Neuronal stem cell (in vitro differentiated cells): ENCODE results near the gene RAB10.

Experiments
- DNase-seq: peaks from one replicate; pipeline ENCODE4 v3.0.0-alpha.2; 2013; ENCODE audit warnings: low spot score
- H2AFZ ChIP-seq: one replicate; pipeline ENCODE4 v1.6.1; 2013; ENCODE audit warnings: mild to moderate bottlenecking, low read length, inconsistent platforms
- H2AK5ac ChIP-seq: 2 replicates; pipeline ENCODE4 v1.6.1; 2013; ENCODE audit warnings: low read depth, mild to moderate bottlenecking, inconsistent platforms, low read length, moderate library complexity, mixed read lengths
- H2BK120ac ChIP-seq: 2 replicates; pipeline ENCODE4 v1.6.1; 2013; ENCODE audit warnings: low read depth, mild to moderate bottlenecking, inconsistent platforms, low read length, moderate library complexity, mixed read lengths
- H2BK12ac ChIP-seq: one replicate; pipeline ENCODE4 v1.6.1; 2013; ENCODE audit warnings: low read length, inconsistent platforms
- H2BK15ac ChIP-seq: 2 replicates; pipeline ENCODE4 v1.6.1; 2013; ENCODE audit warnings: mild to moderate bottlenecking, low read length, inconsistent platforms, mixed read lengths
- H2BK5ac ChIP-seq: one replicate; pipeline ENCODE4 v1.6.1; 2013; ENCODE audit warnings: inconsistent platforms, mild to moderate bottlenecking, low read length, moderate library complexity
- H3K14ac ChIP-seq: one replicate; pipeline ENCODE4 v1.6.1; 2013; ENCODE audit warnings: low read length, inconsistent platforms
- H3K18ac ChIP-seq: 2 replicates; pipeline ENCODE4 v1.6.1; 2013; ENCODE audit warnings: low read length, inconsistent platforms
- H3K23ac ChIP-seq: 2 replicates; pipeline ENCODE4 v1.6.1; 2013; ENCODE audit warnings: low read depth, mild to moderate bottlenecking, mixed read lengths, low read length, inconsistent platforms; ENCODE audit not compliant: poor library complexity
- H3K27ac ChIP-seq: replicated peaks from 3 replicates; pipeline ENCODE4 v1.5.1; 2013; ENCODE audit warnings: low read length, inconsistent platforms
- H3K27me3 ChIP-seq, 3 experiments: 2 replicates each; pipeline ENCODE4 v1.6.1; 2013; ENCODE audit warnings: low read length in 3 of 3, mild to moderate bottlenecking in 2 of 3, inconsistent platforms in 1 of 3, low read depth in 1 of 3, mixed read lengths in 1 of 3, moderate library complexity in 1 of 3; ENCODE audit not compliant: control insufficient read depth in 3 of 3, insufficient read depth in 3 of 3
- H3K36me3 ChIP-seq, 2 donors: replicated peaks in 1 of 2; 2 replicates each; pipeline ENCODE4 v1.6.1; 2013; ENCODE audit warnings: low read length in 2 of 2; ENCODE audit not compliant: control insufficient read depth in 2 of 2, insufficient read depth in 2 of 2
- H3K4ac ChIP-seq: 2 replicates; pipeline ENCODE4 v1.6.1; 2013; ENCODE audit warnings: inconsistent platforms, mild to moderate bottlenecking, low read length, moderate library complexity
- H3K4me1 ChIP-seq, 2 donors: 1 replicate in 1 of 2; 2 replicates in 1 of 2; pipeline ENCODE4 v1.6.1; 2013; ENCODE audit warnings: low read length in 2 of 2, low read depth in 1 of 2; ENCODE audit not compliant: control insufficient read depth in 2 of 2, insufficient read depth in 1 of 2
- H3K4me2 ChIP-seq: one replicate; pipeline ENCODE4 v1.6.1; 2013; ENCODE audit warnings: mild to moderate bottlenecking, low read length, inconsistent platforms; ENCODE audit not compliant: insufficient read depth, poor library complexity, severe bottlenecking
- H3K4me3 ChIP-seq, 2 donors: 2 replicates each; pipeline ENCODE4 v1.5.1; 2013; ENCODE audit warnings: low read length in 2 of 2, mild to moderate bottlenecking in 2 of 2, inconsistent platforms in 1 of 2, moderate library complexity in 1 of 2
- H3K79me1 ChIP-seq: one replicate; pipeline ENCODE4 v1.6.1; 2013; ENCODE audit warnings: low read depth, mild to moderate bottlenecking, inconsistent platforms, low read length, moderate library complexity
- H3K9ac ChIP-seq: one replicate; pipeline ENCODE4 v1.6.1; 2013; ENCODE audit warnings: mild to moderate bottlenecking, low read depth, low read length, inconsistent platforms; ENCODE audit not compliant: poor library complexity
- H3K9me3 ChIP-seq, 2 donors: replicated peaks in 1 of 2; 2 replicates each; pipeline versions ENCODE3 to v1.6.1; 2013; ENCODE audit warnings: low read length in 2 of 2, mild to moderate bottlenecking in 2 of 2, inconsistent platforms in 1 of 2, low read depth in 1 of 2, mixed read lengths in 1 of 2, moderate library complexity in 1 of 2; ENCODE audit not compliant: control insufficient read depth in 2 of 2, insufficient read depth in 1 of 2
- H4K8ac ChIP-seq: one replicate; pipeline ENCODE4 v1.6.1; 2013; ENCODE audit warnings: low read depth, mild to moderate bottlenecking, inconsistent platforms, low read length, moderate library complexity
- H4K91ac ChIP-seq: one replicate; pipeline ENCODE4 v1.6.1; 2013; ENCODE audit warnings: low read length, low read depth, mild to moderate bottlenecking, inconsistent platforms; ENCODE audit not compliant: poor library complexity
- WGBS, 2 donors: extraction: QIAGEN DNeasy Blood & Tissue Kit; methylation state at CpG; one replicate each; pipeline ENCODE4 v1.1.7; 2013; ENCODE audit warnings: missing lambda C conversion rate in 2 of 2, mixed read lengths in 1 of 2; ENCODE audit not compliant: insufficient read length in 2 of 2, insufficient replicate concordance in 1 of 2; ENCODE audit errors: extremely low coverage in 2 of 2; 5-methylcytosine and 5-hydroxymethylcytosine counted together

The RAB10 gene

GRCh38 chr2:26035090-26035743, 1.3 kb downstream of the RAB10 start:
- Histone ChIP-seq H3K4me1 (peaks cover 5 to 6% of the 10 kb centered on the region in 2 donors), H2BK12ac (no peak overlapping the region), H3K27me3 (no peaks in the 10 kb centered on the region), H3K14ac (no peak overlapping the region), H3K4ac (no peak overlapping the region), H3K79me1 (peaks cover 5% of the 10 kb centered on the region), H3K9me3 (no peaks in the 10 kb centered on the region), H2BK5ac (no peak overlapping the region), H4K91ac (no peak overlapping the region), H2BK120ac (no peak overlapping the region), H3K9ac (no peak overlapping the region), H3K4me3 (peak overlapping the region; percentile 63 to 98), H3K23ac (no peak overlapping the region), H3K27ac (no peak overlapping the region), H2AK5ac (no peak overlapping the region), H3K4me2 (peak overlapping the region; percentile 65), H4K8ac (no peak overlapping the region), H2BK15ac (no peak overlapping the region), H3K18ac (no peak overlapping the region), H3K36me3 (peaks cover 2 to 29% of the 10 kb centered on the region in 2 donors), H2AFZ (no peak overlapping the region)
- no peak for DNase-seq
- no CpG with 5 or more reads among the region's 12 CpGs for WGBS, 2 donors

DNA sequence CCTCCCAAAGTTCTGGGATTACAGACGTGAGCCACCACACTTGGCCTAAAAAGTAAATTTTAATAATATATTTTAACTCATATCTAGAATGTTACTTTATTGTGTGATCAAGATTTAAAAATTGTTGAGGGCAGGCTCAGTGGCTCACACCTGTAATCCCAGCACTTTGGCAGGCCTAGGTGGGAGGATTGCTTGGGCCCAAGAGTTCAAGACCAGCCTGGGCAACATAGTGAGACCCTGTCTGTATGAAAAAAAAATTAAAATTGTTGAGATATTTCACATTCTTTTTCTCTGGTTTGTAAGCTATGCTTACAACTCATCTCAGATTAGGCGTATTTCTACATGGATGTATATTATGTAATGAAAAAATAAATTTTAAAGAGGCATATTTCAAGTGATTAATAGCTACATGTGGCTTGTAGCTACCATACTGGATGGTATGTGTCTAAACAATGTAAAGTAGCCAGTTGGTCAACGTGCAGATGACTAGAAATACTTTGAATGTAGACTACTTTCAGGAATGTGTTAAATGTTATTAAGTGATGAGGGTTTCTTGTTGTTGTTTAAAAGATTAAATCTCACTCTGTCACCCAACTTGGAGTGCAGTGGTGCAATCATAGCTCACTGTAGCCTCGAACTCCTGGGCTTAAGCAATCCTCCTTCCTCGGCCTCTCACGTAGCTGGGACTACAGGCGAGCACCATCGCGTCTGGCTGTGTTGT, 5.9 kb downstream of the RAB10 start:
- Histone ChIP-seq H3K4me1 (peaks cover 3 to 4% of the 10 kb centered on the region in 2 donors), H3K27me3 (no peaks in the 10 kb centered on the region), H2AK5ac (no peak overlapping the region), H3K4me2 (no peak overlapping the region), H3K14ac (no peak overlapping the region), H3K79me1 (peaks cover 7% of the 10 kb centered on the region), H4K91ac (no peak overlapping the region), H2BK120ac (no peak overlapping the region), H3K9me3 (no peaks in the 10 kb centered on the region), H3K36me3 (peaks cover 2 to 57% of the 10 kb centered on the region in 2 donors), H2AFZ (no peak overlapping the region), H2BK5ac (no peak overlapping the region), H3K18ac (no peak overlapping the region), H3K27ac (no peak overlapping the region), H3K4me3 (no peak overlapping the region), H2BK15ac (no peak overlapping the region), H3K9ac (no peak overlapping the region), H4K8ac (no peak overlapping the region), H2BK12ac (no peak overlapping the region), H3K4ac (no peak overlapping the region), H3K23ac (no peak overlapping the region)
- WGBS, 2 donors, result no CpG with 5 or more reads among the region's 9 CpGs
- no peak for DNase-seq

GRCh38 chr2:26043109-26043508, 9.2 kb downstream of the RAB10 start:
- Histone ChIP-seq H3K4me1 (no peaks in the 10 kb centered on the region), H3K9me3 (peaks cover 0 to 2% of the 10 kb centered on the region in 2 donors), H3K79me1 (peaks cover 7% of the 10 kb centered on the region), H4K91ac (no peak overlapping the region), H3K4ac (no peak overlapping the region), H4K8ac (no peak overlapping the region), H2BK5ac (no peak overlapping the region), H2BK12ac (no peak overlapping the region), H3K27ac (no peak overlapping the region), H3K9ac (no peak overlapping the region), H3K4me3 (no peak overlapping the region), H3K23ac (no peak overlapping the region), H3K18ac (no peak overlapping the region), H2BK15ac (no peak overlapping the region), H2AK5ac (no peak overlapping the region), H3K14ac (no peak overlapping the region), H2AFZ (no peak overlapping the region), H3K4me2 (no peak overlapping the region), H3K36me3 (peaks cover 0 to 52% of the 10 kb centered on the region in 2 donors), H2BK120ac (no peak overlapping the region), H3K27me3 (no peaks in the 10 kb centered on the region)
- WGBS, 2 donors, result no CpG with 5 or more reads among the region's 5 CpGs
- no peak for DNase-seq

DNA sequence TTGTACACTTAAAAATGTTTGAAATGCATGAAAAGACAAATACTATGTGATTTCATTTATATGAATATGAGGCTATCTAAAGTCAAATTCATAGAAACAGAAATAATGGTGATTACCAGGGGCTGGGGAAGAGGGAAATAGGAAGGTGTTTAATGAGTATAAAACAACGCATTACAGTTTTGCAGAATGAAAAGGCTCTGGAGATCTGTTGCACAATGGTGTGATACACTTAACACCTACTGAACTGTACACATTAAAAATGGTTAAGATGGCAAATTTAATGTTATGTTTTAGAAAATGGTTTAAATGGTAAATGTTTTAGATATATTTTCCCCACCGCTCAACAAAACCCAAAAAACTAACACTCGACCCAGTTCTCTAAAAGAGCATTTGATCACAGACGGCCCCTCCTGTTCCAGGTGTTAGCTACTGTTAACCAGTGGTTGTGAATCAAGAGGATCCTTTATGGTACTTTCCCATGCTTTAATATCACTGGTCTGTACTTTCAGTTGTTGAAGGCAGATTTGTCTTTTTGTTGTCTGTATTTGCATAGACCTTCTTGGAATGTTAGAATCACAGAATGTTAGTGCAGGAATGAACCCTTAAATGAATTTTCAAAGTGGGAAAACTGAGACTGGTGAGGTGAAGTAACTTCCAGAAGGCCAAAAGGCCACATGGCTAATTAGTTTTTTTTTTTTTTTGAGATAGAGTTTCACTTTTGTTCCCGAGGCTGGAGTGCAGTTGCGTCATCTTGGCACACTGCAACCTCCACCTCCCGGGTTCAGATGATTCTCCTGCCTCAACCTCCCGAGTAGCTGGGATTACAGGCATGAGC, 10.2 kb downstream of the RAB10 start:
- H4K8ac ChIP-seq, result no peak overlapping the region
- no peak overlapping the region for H4K91ac ChIP-seq
- H3K36me3 ChIP-seq, result peaks cover 0 to 47% of the 10 kb centered on the region in 2 donors
- H2AFZ ChIP-seq, result no peak overlapping the region
- H2BK120ac ChIP-seq, result no peak overlapping the region
- H3K79me1 ChIP-seq, result peaks cover 7% of the 10 kb centered on the region
- no peaks in the 10 kb centered on the region for H3K4me1 ChIP-seq
- no peak for DNase-seq
- no peak overlapping the region for H2AK5ac ChIP-seq
- no peak overlapping the region for H3K9ac ChIP-seq
- H3K18ac ChIP-seq, result no peak overlapping the region
- no peak overlapping the region for H3K14ac ChIP-seq
- no peak overlapping the region for H3K4ac ChIP-seq
- H2BK12ac ChIP-seq, result no peak overlapping the region
- H3K4me3 ChIP-seq, result no peak overlapping the region
- no peak overlapping the region for H3K27ac ChIP-seq
- H3K23ac ChIP-seq, result no peak overlapping the region
- no peaks in the 10 kb centered on the region for H3K27me3 ChIP-seq
- no CpG with 5 or more reads among the region's 8 CpGs for WGBS, 2 donors
- no peak overlapping the region for H2BK5ac ChIP-seq
- H3K4me2 ChIP-seq, result no peak overlapping the region
- H3K9me3 ChIP-seq, result peaks cover 0 to 4% of the 10 kb centered on the region in 2 donors
- H2BK15ac ChIP-seq, result no peak overlapping the region
